ENCODE results near the gene RASA3.
A peak's percentile ranks its signal among the peaks of the same experiment; 100 is the strongest.
"Not testable (repeated sequence)": the region's sequence is repeated elsewhere in the genome, so short reads cannot be mapped to it uniquely, and the experiment has no call there.

The RASA3 gene, protein sequence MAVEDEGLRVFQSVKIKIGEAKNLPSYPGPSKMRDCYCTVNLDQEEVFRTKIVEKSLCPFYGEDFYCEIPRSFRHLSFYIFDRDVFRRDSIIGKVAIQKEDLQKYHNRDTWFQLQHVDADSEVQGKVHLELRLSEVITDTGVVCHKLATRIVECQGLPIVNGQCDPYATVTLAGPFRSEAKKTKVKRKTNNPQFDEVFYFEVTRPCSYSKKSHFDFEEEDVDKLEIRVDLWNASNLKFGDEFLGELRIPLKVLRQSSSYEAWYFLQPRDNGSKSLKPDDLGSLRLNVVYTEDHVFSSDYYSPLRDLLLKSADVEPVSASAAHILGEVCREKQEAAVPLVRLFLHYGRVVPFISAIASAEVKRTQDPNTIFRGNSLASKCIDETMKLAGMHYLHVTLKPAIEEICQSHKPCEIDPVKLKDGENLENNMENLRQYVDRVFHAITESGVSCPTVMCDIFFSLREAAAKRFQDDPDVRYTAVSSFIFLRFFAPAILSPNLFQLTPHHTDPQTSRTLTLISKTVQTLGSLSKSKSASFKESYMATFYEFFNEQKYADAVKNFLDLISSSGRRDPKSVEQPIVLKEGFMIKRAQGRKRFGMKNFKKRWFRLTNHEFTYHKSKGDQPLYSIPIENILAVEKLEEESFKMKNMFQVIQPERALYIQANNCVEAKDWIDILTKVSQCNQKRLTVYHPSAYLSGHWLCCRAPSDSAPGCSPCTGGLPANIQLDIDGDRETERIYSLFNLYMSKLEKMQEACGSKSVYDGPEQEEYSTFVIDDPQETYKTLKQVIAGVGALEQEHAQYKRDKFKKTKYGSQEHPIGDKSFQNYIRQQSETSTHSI

DNA sequence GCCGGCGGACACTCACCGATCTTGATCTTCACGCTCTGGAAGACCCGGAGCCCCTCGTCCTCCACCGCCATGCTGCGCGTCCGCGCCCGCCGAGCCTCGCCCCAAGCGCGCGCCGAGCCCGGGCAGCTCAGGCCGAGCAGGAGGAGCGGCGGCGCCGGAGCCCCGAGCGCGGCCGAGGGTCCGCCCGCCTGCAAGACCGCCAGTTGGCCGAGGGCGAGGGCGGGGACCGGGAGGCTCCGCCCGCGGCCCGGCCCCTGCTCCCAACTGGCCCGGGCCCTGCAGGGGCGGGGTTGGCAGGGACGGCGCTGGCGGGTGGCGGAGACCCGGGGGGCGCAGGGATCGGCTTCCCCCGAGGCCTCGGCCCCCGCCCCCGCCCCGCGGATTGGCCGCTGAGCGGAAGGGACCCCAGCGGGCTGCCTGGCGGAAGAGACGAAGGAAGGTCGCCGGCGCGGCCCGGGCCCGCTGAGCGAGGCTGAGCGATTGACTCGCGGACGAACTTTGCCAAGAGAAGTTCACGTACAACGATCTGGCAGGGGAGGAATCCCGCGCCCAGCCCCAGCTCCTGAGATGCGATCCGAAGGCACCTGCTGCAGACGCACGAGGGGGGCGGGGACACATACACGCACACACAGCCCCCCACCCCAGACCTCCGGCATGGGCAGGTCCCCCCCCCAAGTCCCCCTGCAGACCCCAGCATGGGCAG lies at the start of gene RASA3:
Gene RASA3 (minus strand): TSS at position 205 of the 703 bp plus-strand sequence. CDS start 134 bp downstream, at position 71.
- DNase-seq, result peak in 1 of 2 experiments; percentile 26

DNA sequence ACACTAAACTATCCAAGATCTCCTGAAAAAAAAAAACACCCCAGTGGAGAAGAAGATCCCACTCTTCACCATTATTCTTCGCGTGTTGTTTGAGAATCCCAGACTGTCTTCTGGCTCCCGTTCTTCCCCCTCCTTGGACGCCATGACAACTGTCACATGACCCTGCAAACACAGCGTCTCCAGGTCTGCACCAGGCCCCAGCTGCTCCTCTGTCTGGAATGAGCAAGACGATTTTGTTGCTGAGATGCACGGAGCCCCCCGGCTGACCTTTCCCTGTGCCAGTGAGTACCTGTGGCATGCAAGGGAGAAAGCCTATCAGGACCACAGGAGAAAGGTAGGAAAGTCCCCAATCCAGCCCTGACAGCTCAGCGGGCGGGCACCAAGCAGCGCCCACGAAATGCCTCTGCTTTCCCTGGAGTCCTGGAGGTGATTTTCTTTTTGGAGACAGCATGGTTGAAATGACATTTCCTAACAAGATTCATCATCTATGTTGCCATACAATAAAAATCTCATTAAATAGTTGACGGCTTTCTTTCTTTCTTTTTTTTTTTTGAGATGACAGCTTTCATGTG lies 46.8 kb upstream of the RASA3 start, which contains the start of gene CFAP97D2:
Gene CFAP97D2 (plus strand): TSS at position 171 of the 572 bp plus-strand sequence. CDS start 74 bp downstream, at position 245.
- no peak for DNase-seq

DNA sequence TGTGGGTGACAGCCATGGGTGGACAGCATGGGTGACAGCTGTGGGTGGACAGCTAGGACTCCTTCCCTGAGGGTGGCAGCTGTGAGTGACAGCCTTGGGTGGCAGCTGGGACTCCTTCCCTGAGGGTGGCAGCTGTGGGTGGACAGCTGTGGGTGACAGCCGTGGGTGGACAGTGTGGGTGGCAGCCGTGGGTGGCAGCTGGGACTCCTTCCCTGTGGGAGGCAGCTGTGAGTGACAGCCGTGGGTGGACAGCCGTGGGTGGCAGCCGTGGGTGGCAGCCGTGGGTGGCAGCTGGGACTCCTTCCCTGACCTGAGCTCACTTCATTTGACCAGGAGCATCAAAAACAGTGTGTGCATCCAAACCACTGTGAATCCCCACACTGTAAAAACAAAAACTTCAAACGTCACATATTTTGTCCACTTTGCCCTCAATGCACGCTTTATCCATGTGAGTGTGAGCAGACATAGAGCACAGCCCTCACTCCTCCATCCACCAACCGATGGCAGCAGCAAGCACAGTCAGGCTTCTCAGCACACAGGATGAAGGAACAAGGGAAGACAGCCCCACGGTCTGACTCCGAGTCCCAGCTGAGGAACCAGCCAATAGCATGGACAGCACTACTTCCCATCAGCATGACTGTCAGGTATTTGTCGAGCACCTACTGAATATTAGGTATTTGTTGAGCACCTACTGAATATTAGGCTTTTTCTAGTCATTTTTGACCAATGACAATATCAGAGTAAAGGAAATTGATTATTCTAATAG lies 45.0 kb upstream of the RASA3 start:
- peak; percentile 20 to 32 for DNase-seq

DNA sequence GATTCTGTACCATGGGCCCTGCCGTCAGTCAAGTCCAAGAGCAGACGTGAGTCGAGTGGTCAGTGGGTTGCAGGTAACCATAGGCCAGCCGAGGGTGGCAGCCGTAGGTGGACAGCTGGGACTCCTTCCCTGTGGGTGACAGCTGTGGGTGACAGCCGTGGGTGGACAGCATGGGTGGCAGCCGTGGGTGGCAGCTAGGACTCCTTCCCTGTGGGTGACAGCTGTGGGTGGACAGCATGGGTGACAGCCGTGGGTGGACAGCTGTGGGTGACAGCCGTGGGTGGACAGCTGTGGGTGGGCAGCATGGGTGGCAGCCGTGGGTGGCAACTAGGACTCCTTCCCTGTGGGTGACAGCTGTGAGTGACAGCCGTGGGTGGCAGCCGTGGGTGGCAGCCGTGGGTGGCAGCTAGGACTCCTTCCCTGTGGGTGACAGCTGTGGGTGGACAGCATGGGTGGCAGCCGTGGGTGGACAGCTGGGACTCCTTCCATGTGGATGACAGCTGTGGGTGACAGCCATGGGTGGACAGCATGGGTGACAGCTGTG lies 44.0 kb upstream of the RASA3 start:
- peak; percentile 12 to 32 for DNase-seq

DNA sequence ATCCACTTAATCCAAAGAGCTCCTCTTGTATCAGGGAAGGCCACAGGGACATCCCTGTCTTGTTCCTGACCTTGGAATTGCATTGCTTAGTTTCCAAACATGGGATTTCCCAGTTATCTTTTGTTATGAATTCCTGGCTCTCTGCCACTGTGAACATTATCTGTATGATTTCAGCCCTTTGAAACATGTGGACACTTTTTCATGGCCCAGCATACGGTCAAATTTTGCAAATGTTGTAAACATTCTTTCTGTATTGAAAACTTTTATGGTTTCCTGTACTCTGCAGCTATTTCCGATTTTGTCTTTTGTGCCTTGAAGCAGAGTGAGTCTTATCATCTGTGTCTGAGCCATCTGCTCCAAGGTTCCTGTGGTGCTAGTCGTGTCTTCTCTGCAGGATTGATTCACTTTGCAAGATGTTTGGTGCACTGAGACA lies 42.1 kb upstream of the RASA3 start:
- no peak for DNase-seq

DNA sequence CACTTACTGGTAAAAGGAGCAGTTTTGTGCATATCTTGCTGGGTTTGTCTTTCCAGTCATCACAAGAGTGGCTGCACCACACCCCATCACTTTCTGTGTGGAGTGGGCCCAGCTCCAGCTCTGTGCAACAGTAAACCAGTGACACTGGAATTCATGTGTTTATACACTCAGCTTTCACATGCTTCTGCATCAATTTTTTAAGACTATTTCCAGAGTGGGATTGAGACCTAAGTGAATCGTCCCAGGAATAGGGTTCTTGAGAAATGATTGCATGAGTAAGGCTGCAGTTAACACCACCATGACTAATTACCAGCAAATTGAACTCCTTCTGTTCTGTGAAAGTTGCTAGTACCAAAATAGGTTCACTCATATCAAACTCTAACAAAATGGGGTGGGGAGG lies 41.3 kb upstream of the RASA3 start:
- no peak for DNase-seq

DNA sequence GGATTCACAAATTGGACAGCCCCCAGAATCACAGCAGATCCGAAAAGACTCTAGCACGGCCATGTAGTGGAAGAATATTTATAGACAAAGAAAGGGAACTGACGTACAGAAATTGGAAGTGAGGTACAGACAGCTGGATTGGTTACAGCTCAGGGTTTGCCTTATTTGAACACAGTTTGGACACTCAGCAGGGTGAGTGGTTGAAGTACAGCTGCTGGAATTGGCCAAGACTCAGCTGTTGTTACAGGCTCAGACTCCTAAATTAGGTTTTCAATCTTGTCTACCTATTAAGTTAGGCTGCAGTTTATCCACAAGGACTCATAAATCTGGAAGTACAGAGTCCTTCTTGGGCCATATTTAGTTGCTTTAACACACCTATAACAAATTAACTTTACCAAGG lies 40.8 kb upstream of the RASA3 start:
- DNase-seq, result no peak

DNA sequence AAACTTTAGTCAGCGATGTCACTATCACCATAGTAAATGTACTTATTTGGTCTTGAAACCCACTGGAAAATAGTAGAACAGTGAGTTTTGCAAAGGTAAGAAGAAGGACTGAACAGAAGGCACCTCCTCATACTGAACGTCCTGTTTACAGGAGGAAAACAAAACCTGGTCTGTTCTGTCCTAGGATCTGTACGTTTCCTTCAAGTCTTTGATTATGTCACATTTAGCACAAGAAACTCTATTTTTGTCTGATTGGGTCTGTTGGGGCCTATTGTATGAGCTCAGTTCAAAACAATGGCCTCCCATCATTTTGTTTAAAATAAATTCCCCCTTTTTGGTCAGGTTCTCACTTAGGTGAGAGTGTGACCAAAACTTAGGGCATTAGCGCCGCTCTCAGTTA lies 35.5 kb upstream of the RASA3 start:
- no peak for DNase-seq

DNA sequence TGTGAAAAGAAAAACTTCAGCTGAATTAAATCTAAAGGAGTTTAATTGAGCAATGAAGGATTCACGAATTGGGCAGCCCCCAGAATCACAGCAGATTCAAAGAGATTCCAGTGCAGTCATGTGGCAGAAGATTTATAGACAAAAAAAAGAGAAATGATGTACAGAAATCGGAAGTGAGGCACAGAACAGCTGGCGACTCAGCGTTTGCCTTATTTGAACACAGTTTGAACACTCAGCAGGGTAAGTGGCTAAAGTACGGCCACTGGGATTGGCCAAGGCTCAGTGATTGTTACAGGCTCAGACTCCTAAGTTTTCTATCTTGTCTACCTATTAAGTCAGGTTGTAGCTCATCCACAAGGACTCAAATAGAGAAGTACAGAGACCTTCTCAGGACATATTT lies 35.0 kb upstream of the RASA3 start:
- no peak for DNase-seq

DNA sequence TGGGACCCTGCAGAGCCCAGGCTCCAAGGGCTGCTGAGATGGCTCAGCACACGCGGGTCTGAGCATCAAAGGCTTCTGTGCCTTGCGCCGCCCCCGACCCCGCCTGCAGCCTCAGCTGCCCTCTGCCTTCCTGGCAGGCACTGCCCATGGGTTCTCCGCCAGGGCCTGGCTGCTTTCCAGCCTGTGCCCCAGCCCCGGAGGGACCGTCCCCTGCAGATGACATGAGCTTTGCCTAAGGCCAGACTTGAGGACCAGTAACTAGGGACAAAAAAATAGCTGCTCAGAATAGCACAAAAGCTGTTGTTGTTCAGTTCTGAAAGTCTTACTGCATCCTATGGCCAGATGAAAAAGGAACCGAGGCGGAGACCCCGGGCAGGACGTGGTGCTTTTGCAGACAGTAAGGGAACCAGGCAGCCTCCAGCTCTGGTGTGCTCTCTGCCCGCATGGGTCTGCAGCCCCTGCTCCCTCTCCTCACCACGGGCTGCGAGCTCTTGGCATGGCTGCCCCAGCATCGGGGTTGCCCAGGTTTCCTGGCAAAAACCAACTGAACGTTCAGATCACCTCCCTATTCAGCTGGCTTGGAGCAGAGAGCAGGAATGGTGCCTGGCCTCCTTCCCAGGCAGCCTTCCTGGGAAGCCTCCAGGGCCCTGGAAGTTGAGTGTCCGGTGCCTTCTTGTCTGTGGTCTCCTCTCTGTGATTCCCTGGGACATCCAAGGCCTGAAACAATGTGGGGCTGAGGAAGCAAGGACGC lies 34.1 kb upstream of the RASA3 start:
- no peak for DNase-seq

DNA sequence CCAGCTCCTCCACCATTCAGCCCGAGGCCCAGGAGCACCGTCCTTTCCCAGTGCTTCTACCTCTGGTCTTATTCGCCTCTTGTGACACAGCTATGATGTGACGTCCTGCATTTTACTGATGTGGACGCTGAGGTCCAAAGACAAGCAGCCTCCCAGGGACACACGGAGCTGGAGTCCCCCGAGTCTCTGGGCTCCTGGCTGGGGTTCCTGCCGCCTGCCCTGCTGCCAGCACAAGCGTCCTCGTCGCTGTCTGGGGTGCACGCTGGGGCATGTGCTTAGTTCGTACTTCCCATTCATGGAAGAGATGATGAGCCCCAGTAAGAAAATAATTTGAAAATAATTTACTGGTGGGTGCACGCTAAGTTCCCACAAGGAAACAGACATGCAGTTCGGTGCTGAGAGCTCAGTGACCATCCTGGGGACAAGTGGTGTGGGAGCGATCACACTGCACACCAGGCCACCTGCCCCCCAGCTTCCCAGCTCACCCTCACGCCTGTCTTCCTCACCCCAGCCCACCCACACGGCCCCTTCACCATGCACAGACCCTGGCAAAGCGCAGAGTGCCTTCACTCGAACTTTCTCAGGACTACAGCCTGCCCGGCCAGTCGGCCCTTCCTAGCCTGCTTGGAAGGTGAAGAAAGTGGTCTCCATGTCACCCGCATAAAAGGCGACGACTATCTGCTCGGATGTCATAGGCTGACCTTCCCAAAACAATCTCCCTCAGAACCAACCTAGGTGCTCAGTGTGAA lies 32.4 kb upstream of the RASA3 start:
- no peak for DNase-seq

DNA sequence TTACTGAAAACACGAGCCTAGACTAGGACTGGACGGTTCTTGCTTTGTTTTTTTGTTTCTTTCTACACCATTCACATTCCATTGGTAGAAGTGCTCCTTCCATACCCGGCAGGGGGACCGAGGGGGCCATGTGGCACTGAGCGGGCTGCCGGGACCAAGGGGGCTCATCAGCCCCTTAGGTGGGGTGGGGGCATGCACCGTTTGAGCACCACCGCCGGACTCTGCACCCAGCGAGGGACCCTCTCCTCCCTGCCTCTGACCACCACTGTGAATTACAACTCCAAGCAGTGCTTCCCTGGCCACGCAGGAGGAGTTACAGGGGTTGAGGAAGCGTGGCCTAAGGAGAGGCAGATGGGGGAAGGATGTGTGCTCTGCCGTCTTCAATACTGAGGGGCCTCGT lies 31.6 kb upstream of the RASA3 start:
- no peak for DNase-seq

DNA sequence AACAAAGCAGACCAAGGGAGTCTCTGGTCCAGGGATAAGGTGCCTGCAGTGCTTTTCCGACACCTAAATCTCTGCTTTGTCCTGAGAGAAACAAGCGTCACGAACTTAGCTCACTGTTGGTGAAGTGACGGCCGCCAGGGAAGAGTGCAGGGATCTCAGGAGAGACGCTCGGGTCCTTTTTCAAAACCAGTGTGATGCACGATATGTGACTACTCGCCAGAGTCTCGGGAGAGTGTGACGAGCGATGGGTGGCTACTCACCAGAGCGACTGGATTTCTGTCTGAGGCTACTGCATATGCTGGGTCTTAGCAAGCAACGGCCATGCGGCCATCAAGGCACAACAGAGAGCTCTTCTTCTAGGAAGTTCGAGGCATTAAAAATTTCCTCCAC lies 30.1 kb upstream of the RASA3 start:
- DNase-seq, result no peak

DNA sequence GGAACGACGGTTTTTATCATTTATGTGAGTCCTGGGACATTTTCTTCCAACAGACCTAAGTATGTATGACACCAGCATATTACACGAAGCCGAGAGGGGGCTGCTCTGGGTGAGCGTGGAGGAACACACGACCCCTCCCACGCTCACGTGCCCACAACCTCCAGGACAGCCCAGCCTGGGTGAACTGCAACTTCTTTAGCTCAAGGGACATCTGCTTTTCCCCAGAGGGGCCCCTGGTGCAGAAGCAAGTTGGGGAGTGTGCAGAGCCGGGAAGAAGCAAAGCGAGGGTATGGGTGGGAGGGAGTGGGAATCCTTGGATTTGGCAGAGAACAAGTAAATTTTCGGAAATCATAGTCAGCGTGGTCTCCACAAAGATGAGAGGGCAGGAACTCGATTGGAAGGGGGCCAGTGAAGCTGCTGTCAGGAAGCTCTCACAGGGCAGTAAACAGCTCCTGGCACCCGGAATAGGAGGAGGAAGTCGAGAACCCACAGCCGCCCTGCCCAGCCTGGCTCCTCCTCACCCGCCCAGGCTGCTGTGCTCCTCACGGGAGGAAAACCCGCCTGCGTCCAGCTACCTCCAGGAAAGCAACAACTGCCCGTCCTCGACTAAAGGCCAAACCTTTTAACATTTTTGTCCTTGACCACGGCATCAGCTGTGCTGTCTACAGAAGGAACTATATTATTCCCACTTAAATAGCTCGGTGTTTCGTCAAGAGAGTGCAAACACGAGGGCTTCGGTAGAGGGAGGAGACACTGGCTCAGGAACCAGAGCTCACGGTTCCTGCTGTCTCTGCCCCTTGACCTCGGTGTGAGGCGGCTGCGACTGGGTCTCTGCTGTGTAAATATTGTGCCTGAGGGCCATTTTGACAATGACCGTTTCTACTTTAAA lies 29.5 kb upstream of the RASA3 start:
- DNase-seq, result no peak

DNA sequence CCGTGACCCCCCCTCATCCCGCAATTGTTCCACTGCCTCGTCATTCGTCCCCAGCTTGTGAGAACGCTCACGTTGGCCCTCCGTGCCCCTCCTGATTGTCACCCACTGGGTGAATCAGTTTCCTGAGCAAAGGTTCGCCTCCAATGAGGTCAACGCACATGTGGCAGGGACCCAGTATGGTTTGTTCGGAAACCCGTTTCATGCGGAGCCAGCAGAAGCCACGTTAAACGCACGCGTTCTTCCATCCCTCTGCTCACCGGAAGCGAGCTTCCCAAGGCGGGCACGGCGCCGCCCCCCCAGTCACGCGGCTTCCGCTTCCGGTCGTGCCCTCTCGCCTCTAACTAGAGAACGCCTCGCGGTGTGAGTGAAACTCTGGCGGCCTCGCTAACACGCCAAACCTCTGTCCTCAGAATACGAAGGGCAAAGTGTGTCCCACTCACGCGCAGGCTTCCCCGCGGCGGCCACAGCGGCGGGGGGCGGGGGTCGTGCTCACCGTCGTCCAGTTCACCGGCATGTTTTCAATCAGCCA lies 28.7 kb upstream of the RASA3 start:
- DNase-seq, result no peak

DNA sequence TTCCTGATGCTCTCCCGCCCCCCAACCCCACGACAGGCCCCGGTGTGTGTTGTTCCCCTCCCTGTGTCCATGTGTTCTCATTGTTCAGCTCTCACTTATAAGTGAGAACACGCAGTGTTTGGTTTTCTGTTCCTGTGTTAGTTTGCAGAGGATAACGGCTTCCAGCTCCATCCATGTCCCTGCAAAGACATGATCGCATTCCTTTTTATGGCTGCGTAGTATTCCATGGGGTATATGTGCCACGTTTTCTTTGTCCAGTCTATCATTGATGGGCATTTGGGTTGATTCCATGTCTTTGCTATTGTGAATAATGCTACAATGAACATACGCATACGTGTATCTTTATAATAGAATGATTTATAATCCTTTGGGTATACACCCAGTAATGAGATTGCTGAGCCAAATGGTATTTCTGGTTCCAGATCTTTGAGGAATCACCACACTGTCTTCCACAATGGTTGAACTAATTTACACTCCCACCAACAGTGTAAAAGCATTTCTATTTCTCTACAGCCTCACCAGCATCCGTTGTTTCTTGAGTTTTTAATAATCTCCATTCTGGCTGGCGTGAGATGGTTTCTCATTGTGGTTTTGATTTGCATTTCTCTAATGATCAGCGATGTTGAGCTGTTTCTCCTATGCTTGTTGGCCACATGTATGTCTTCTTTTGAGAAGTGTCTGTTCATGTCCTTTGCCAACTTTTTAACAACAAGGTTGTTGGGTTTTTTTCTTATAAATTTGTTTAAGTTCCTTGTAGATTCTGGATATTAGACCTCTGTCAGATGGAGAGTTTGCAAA lies 26.6 kb upstream of the RASA3 start:
- not testable (repeated sequence) for DNase-seq

DNA sequence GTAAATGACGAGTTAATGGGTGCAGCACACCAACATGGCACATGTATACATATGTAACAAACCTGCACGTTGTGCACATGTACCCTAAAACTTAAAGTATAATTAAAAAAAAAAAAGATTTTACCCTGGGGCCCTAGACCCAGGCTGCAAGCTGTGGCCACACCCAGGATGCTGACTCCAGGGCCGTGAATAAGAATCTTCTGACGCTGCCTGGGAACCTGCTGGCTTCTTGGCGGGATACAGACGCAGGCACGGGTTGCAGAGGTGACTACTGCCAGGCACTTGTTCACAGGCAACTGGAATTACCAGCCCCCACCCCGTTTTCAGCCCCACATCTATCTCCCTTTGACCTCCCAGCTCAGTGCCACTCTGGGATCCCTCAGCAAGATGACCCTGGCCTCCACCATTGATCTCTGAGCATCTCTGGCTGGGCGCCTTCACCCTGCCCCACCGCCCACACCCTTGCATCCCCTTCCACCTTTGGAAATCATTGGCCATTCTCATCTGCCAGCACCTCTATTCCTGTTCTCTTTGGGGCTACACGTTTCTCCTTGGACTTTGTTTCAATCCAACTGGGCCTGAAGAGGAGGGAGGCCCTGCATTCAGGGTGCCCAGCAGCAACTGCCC lies 25.6 kb upstream of the RASA3 start:
- DNase-seq, result no peak
